Choroid plexus epithelial cell (primary cell): Measurements from ENCODE around the gene ARHGEF37.

ENCODE experiments used
- DNase-seq: peaks from one replicate; pipeline ENCODE4 v3.0.0-alpha.2; 2010; ENCODE audit warnings: low read depth
- H3K4me3 ChIP-seq: 2 replicates; pipeline ENCODE4 v1.5.1; 2011; ENCODE audit warnings: low read depth, mild to moderate bottlenecking, control low read depth, low read length, moderate library complexity
- TF ChIP-seq, protein P1 (sequence below): conservative IDR thresholded peaks from 2 replicates; pipeline ENCODE4 v1.5.1; 2011; ENCODE audit warnings: low read depth, mild to moderate bottlenecking, control low read depth, inconsistent platforms, low read length, moderate library complexity

The ARHGEF37 gene

DNA sequence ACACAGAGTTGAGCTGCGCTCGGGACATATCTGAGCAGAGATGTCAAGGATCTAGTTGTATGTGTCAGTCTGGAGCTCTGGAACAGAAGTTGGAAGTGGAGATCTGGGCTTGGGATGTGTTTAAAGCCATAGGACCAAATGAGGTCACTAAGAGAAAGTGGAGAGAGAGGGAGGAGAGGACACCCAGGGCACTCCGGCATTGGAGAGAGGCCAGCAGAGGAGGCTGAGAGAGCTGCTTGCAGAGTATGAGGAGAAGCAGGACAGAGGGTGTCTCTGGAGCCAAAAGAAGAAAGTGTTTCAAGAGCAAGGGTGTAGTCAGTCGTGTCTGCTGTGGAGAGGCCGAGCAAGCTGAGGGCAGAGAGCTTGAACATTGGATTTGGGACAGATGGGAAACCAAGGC is 34.7 kb downstream of the ARHGEF37 start:
- no peak overlapping the region for H3K4me3 ChIP-seq
- no peak for DNase-seq
- TF ChIP-seq, protein P1, sequence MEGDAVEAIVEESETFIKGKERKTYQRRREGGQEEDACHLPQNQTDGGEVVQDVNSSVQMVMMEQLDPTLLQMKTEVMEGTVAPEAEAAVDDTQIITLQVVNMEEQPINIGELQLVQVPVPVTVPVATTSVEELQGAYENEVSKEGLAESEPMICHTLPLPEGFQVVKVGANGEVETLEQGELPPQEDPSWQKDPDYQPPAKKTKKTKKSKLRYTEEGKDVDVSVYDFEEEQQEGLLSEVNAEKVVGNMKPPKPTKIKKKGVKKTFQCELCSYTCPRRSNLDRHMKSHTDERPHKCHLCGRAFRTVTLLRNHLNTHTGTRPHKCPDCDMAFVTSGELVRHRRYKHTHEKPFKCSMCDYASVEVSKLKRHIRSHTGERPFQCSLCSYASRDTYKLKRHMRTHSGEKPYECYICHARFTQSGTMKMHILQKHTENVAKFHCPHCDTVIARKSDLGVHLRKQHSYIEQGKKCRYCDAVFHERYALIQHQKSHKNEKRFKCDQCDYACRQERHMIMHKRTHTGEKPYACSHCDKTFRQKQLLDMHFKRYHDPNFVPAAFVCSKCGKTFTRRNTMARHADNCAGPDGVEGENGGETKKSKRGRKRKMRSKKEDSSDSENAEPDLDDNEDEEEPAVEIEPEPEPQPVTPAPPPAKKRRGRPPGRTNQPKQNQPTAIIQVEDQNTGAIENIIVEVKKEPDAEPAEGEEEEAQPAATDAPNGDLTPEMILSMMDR: no peak

DNA sequence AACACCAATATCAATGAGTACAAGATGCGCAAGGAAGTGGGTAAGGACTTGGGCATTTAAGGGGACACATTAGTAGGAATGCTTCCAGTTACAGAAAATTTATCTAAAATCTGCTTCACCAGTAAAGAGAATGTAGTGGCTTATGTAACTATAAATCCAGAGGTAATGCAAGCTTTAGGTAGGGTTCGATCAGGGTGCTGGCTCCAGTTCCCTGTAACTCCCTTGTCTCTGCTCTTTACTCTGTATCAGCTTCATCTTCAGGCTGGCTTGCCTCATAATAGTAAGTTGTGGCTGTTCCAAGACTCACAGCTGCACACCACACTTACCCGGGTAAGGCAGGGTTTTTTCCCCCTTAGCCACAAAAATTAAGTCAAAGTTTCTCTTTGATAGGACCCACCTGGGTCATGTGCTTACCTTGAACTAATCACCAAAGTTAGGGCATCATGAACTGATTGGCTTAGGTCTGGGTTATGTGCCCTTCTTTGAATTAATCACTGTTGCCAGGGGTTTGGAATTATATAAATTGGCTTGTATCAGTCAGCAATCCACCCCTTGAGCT is 35.5 kb downstream of the ARHGEF37 start:
- no peak overlapping the region for H3K4me3 ChIP-seq
- no peak for DNase-seq
- TF ChIP-seq, protein P1: no peak

DNA sequence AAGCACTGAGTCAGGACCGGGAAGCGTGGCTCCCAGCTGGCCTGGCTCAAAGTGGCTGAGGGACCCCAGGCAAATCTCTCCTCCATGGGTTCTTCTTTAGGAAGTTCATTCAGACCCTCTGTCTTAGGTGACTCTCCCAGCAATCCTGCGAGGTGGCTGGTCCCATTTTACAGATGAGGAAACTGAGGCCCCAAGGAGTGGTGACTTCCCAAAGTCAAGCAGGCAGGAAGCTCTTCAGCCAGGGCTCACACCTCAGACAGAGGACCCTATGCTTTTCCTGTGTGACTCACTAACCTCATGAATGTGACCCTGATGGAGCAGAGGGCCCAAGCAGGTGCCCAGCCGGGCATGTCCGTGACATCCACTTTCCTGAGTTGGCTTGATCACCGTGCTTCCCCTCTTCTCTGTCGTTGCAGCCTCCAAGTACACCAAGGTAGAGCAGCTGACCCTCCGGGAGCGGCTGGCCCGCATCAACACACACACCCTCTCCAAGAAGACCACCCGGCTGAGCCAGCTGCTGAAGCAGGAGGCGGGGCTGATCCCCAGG is 36.5 kb downstream of the ARHGEF37 start:
- TF ChIP-seq, protein P1: no peak
- no peak for DNase-seq
- no peak overlapping the region for H3K4me3 ChIP-seq

DNA sequence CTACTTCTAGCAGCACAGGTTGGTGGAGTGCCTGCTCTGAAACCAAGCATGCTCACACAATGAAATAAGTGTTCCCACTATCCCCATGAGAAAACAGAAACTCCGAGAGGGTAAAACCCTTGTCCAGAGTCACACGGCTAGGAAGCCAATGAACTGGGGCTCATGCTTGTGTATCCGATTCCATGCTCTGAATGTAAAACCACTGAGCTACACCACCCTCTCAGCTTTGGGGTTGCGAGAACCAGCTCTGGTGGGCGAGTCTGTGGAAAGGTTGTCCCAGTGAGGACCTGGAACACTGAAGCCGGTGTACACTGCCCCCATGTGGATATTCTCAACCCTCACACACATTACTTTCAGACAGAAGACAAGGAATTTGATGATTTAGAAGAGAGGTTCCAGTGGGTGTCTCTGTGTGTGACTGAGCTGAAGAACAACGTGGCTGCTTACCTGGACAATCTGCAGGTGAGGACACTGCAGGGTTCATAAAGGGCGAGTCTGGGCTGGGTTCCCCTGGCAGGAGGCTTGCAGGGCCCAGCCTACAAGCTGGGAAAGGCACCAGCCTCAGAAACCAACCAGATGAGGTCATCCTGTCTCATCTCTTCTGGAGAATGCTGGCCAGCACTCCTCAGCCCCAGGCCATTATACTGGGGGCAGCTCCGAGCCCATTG is 37.4 kb downstream of the ARHGEF37 start:
- no peak overlapping the region for H3K4me3 ChIP-seq
- peak; percentile 85 for DNase-seq
- TF ChIP-seq, protein P1: peak; percentile 81

DNA sequence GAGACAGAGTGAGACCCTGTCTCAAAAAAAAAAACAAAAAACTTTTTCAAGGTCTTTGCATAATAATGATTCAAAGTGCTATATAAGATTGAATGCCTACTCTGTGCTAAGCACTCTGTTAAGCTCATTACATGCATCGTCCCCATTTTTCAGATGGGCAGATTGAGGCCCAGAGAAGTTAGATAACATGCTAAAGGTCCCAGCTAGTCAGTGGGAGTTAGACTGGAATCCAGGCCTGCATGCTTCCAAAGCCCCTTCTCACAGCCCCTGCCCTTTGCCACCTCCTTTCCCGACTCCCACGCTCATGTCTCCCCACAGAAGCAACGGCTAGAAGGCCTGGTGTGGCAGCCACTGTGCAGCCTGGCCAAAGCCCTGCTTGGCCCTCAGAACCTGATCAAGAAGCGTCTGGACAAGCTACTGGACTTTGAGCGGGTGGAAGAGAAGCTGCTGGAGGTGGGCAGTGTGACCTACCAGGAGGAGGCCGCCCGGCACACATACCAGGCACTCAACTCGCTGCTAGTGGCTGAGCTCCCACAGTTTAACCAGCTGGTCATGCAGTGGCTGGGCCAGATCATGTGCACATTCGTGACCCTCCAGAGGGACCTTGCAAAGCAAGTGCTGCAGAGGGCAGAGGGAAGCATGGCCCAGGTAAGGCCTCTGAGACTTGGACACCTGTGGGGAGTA is 40.3 kb downstream of the ARHGEF37 start:
- H3K4me3 ChIP-seq: no peak overlapping the region
- TF ChIP-seq, protein P1: no peak
- DNase-seq: no peak

DNA sequence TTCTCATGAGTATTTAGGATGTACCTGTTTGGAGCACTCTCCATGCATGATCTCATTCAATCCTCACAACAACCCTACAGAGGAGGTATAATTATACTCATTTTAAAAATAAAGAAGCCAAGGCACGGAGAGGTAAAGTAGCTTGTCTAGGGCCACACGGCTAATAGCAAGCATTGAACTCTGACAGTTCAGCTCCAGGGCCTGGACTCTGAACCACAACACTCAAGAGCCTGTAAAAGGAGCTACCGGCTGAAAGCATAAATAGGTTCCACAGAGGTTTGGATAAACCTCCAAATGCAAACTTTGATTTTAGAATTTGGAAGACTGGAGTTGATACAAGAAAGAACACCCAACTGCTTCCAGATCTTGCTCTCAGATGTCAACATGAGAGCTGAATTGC is 41.2 kb downstream of the ARHGEF37 start:
- no peak overlapping the region for H3K4me3 ChIP-seq
- no peak for DNase-seq
- TF ChIP-seq, protein P1: no peak
